Hepatocyte (in vitro differentiated cells): Measurements from ENCODE around the gene MAP4K1. TPM values are rescaled to one million over a fixed set of nuclear protein-coding genes. Genes with fewer than 3 reads are reported as not detected.

ENCODE experiments used
- DNase-seq: peaks from one replicate; pipeline ENCODE4 v3.0.0-alpha.2; 2016; ENCODE audit warnings: low spot score
- H2AFZ ChIP-seq: fragments of 200-600 bp; sonication (generic); 2 replicates; pipeline ENCODE4 v1.6.0; 2016; ENCODE audit warnings: antibody characterized with exemption, mild to moderate bottlenecking
- H3K27ac ChIP-seq: fragments of 200-600 bp; sonication (generic); 2 replicates; pipeline ENCODE4 v1.5.1; 2016; ENCODE audit warnings: mild to moderate bottlenecking
- H3K27me3 ChIP-seq: fragments of 200-600 bp; sonication (generic); 2 replicates; pipeline ENCODE4 v1.6.1; 2016
- H3K36me3 ChIP-seq: fragments of 200-600 bp; sonication (generic); replicated peaks from 2 replicates; pipeline ENCODE4 v1.5.1; 2016; ENCODE audit warnings: low read depth; ENCODE audit not compliant: insufficient read depth
- H3K4me1 ChIP-seq: fragments of 200-600 bp; sonication (generic); 2 replicates; pipeline ENCODE4 v1.5.1; 2016; ENCODE audit warnings: mild to moderate bottlenecking, moderate library complexity; ENCODE audit not compliant: insufficient read depth
- H3K4me2 ChIP-seq: fragments of 200-600 bp; sonication (generic); 2 replicates; pipeline ENCODE4 v1.6.0; 2016
- H3K4me3 ChIP-seq: fragments of 200-600 bp; sonication (generic); 2 replicates; pipeline ENCODE4 v1.5.1; 2016; ENCODE audit warnings: mild to moderate bottlenecking
- H3K79me2 ChIP-seq: fragments of 200-600 bp; sonication (generic); 2 replicates; pipeline ENCODE4 v1.6.0; 2017; ENCODE audit warnings: mild to moderate bottlenecking
- H3K9me2 ChIP-seq: fragments of 200-600 bp; sonication (generic); replicated peaks from 2 replicates; pipeline ENCODE4 v1.6.0; 2017; ENCODE audit warnings: mild to moderate bottlenecking; ENCODE audit not compliant: insufficient read depth
- H3K9me3 ChIP-seq: fragments of 200-600 bp; sonication (generic); 2 replicates; pipeline ENCODE4 v1.5.1; 2016; ENCODE audit warnings: low read depth, mild to moderate bottlenecking
- H4K20me1 ChIP-seq: fragments of 200-600 bp; sonication (generic); 2 replicates; pipeline ENCODE4 v1.6.0; 2016; ENCODE audit warnings: mild to moderate bottlenecking; ENCODE audit not compliant: insufficient read depth, poor library complexity, severe bottlenecking
- EZH2 ChIP-seq: fragments of 200-600 bp; sonication (generic); IDR thresholded peaks from 2 replicates; pipeline ENCODE4 v1.6.1; 2016; ENCODE audit warnings: antibody characterized with exemption, mild to moderate bottlenecking, borderline replicate concordance
- EZH2phosphoT487 ChIP-seq: fragments of 200-600 bp; sonication (generic); IDR thresholded peaks from one replicate; pipeline ENCODE4 v1.6.1; 2018; ENCODE audit warnings: antibody characterized with exemption, mild to moderate bottlenecking, low read depth, moderate library complexity; ENCODE audit not compliant: unreplicated experiment, severe bottlenecking
- WGBS: methylation state at CpG from one replicate; pipeline ENCODE4 v1.1.6; 2016; ENCODE audit warnings: low lambda C conversion rate; ENCODE audit errors: missing lambda C conversion rate; 5-methylcytosine and 5-hydroxymethylcytosine counted together
- polyA plus RNA-seq: library from polyadenylated mRNA; unstranded; fragments of >200 nt; fragmentation: Nextera tagmentation; extraction: Ambion mirVana; gene quantifications from 2 replicates; pipeline ENCODE4 v1.2.1, GENCODE V29; 2016
- total RNA-seq: library from RNA; depleted of rRNA; stranded (reverse); fragments of >200 nt; gene quantifications from 2 replicates; pipeline ENCODE4 v1.2.3, GENCODE V29; 2014
- TF ChIP-seq, protein P1 (sequence below): fragments of 200-600 bp; sonication (generic); IDR thresholded peaks from 2 replicates; pipeline ENCODE4 v1.5.1; 2016; ENCODE audit warnings: antibody characterized with exemption, mild to moderate bottlenecking; ENCODE audit not compliant: poor library complexity

The MAP4K1 gene
- total and polyA plus RNA-seq, 2 experiments from 2014 or later = 0.57 to 2.6 TPM

DNA sequence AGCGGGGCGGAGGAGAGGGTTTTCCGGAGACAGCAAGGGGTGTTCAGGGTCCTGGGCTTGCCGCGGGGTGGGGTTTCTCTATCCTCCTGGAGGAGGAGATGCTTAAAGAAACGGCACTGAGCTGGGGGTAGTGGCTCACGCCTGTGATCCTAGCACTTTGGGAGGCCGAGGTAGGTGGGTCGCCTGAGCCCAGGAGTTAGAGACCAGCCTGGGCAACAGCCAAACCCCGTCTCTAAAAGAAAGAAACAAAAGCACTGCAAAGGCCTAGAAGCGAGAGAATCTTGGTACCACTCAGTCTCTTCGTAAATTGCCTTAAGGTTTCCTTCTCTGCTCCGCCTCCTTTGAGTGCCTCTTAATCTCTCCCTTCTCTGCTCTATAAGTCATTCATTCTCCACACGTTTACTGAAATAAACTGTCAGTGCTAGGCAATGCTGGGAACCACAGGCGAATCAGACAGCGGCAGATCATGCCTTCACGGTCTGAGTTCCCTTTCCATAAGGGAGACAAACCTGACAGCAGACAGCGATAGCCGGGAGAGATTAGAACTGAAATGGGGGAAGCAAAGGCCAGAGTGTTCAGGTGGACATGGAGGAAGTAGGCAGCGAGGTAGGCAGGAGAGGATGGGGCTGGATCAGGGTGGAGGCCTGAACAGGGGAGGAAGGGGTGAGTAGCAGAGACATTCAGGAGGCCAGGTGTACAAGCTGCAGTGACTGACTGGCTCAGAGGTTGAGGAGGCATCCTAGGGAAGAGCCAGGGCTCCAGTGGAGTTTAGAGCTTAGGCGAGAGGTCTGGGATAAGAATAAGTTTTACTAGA lies 1.8 kb upstream of the MAP4K1 start:
- H3K79me2 ChIP-seq = peaks cover 16% of the 10 kb centered on the region
- no peaks in the 10 kb centered on the region for H3K4me1 ChIP-seq
- WGBS = 26% methylated on average over 21 of the region's 21 CpGs
- no peaks in the 10 kb centered on the region for H4K20me1 ChIP-seq
- H3K9me2 ChIP-seq = no peaks in the 10 kb centered on the region
- peak overlapping the region; percentile 98 for H3K4me2 ChIP-seq
- H3K9me3 ChIP-seq = no peaks in the 10 kb centered on the region
- H2AFZ ChIP-seq = no peak overlapping the region
- H3K27me3 ChIP-seq = no peaks in the 10 kb centered on the region
- peak overlapping the region; percentile 33 for H3K4me3 ChIP-seq
- TF ChIP-seq, protein P1, sequence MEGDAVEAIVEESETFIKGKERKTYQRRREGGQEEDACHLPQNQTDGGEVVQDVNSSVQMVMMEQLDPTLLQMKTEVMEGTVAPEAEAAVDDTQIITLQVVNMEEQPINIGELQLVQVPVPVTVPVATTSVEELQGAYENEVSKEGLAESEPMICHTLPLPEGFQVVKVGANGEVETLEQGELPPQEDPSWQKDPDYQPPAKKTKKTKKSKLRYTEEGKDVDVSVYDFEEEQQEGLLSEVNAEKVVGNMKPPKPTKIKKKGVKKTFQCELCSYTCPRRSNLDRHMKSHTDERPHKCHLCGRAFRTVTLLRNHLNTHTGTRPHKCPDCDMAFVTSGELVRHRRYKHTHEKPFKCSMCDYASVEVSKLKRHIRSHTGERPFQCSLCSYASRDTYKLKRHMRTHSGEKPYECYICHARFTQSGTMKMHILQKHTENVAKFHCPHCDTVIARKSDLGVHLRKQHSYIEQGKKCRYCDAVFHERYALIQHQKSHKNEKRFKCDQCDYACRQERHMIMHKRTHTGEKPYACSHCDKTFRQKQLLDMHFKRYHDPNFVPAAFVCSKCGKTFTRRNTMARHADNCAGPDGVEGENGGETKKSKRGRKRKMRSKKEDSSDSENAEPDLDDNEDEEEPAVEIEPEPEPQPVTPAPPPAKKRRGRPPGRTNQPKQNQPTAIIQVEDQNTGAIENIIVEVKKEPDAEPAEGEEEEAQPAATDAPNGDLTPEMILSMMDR = no peak
- no peak for TF ChIP-seq EZH2phosphoT487
- no peak for TF ChIP-seq EZH2
- no peak for DNase-seq
- H3K36me3 ChIP-seq = no peaks in the 10 kb centered on the region
- H3K27ac ChIP-seq = peak overlapping the region; percentile 49

DNA sequence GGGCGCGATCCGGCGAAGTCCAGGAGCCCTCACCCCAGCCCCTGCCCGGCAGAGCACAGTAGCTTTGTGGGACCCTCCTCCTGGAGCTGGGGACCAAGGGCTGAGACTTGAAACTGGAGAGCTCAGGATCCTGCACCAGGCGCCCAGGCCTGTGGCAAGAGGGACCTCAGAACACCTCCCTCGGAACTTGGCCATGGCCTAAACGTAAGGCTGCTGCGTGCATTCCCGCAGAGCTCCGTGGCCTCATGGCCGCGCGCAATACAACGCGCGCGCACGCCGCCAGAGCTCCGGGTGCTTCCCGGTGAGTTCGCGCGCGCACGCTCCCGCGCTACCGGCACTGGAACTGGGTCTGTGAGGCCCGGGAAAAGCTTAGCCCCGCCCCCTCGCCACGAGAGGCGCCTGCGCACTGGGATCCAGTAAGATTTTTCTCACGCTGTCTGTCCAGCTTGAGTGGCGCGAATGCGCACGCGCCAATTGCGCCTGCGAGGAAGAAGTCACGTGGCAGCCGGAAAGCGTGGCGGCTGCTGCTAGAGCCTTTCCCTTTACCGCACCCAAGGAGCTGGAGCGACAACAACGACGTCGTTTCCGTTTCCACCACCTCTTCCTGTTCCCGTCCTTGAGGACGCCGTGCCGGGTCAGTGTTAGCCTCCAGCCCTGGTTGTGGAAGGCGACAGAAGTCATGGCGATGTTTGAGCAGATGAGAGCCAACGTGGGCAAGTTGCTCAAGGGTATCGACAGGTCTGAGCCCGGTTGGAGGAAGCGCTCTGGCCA lies 1.0 kb upstream of the MAP4K1 start, which contains the start of gene EIF3K:
EIF3K (plus strand) TSS at position 599 of the 771 bp plus-strand sequence; CDS start at position 680, 81 bp downstream.
- H3K9me2 ChIP-seq = no peaks in the 10 kb centered on the region
- H3K27me3 ChIP-seq = no peaks in the 10 kb centered on the region
- no peaks in the 10 kb centered on the region for H3K4me1 ChIP-seq
- 5% methylated on average over 63 of the region's 64 CpGs for WGBS
- TF ChIP-seq, protein P1 = no peak
- TF ChIP-seq EZH2 (no peak), EZH2phosphoT487 (no peak)
- peaks cover 16% of the 10 kb centered on the region for H3K79me2 ChIP-seq
- peak within 1 kb of the TSS; percentile 98 for H3K4me2 ChIP-seq
- H3K4me3 ChIP-seq = peak within 1 kb of the TSS; percentile 33
- no peaks in the 10 kb centered on the region for H3K9me3 ChIP-seq
- H3K27ac ChIP-seq = peak within 1 kb of the TSS; percentile 69
- no peaks in the 10 kb centered on the region for H4K20me1 ChIP-seq
- peak within 1 kb of the TSS; percentile 64 for H2AFZ ChIP-seq
- peak; percentile 100 for DNase-seq
- H3K36me3 ChIP-seq = no peaks in the 10 kb centered on the region

DNA sequence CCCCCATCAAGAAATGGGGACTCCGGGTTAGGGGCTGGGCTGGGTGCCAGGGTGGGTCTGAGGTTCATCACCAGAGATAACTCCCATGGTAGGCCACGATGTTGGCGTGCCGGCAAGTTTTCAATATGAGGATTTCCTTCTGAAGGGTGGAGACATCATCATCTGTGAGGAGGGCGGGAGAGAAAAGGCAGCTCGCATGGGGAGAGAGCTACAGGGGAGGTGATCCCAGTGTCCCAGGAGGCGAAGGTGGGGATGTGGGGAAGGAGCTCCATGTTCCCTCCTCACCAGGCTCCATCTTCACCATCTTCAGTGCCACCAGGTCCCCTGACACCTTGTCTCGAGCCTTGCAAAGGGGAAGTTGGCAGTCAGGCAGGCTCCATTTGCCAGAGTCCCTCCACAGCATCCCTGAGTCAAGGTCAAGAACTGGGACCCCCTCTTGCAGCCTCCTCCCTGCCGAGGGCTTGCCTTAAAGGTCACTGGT lies 430 bp downstream of the MAP4K1 start:
- no peaks in the 10 kb centered on the region for H4K20me1 ChIP-seq
- no peak overlapping the region for H3K4me2 ChIP-seq
- TF ChIP-seq, protein P1 = no peak
- TF ChIP-seq EZH2 = no peak
- no peak for TF ChIP-seq EZH2phosphoT487
- H2AFZ ChIP-seq = no peak overlapping the region
- 94% methylated on average over 9 of the region's 9 CpGs for WGBS
- no peak for DNase-seq
- H3K79me2 ChIP-seq = peaks cover 16% of the 10 kb centered on the region
- no peaks in the 10 kb centered on the region for H3K9me2 ChIP-seq
- no peaks in the 10 kb centered on the region for H3K9me3 ChIP-seq
- H3K36me3 ChIP-seq = no peaks in the 10 kb centered on the region
- no peaks in the 10 kb centered on the region for H3K4me1 ChIP-seq
- no peak overlapping the region for H3K4me3 ChIP-seq
- no peak overlapping the region for H3K27ac ChIP-seq
- no peaks in the 10 kb centered on the region for H3K27me3 ChIP-seq
